HepG2 (cell line): ENCODE measurements around the gene DOK5. TPM values are rescaled to one million over a fixed set of nuclear protein-coding genes. Genes with fewer than 3 reads are reported as not detected.

Experiments
- ATAC-seq: fragments of 200-7000 bp; cut with Tn5 transposase; 3 replicates; pipeline ENCODE4 v1.9.1; 2020; ENCODE audit warnings: mild to moderate bottlenecking, moderate library complexity
- BruUV-seq: library from RNA; stranded (reverse); fragments of 400-500 nt; replicated peaks from 2 replicates; lab custom pipeline; 2021; lab: Mats Ljungman, UMichigan
- CTCF ChIA-PET: fragments of 300-600 bp; formaldehyde crosslinking; extraction: SDS; loops from one replicate; lab custom pipeline; 2021; ENCODE audit warnings: low total read pairs, inconsistent platforms, low intra/inter-chr PET ratio; lab: Yijun Ruan, JAX
- POLR2A ChIA-PET: fragments of 350-600 bp; sonication (Branson Sonifier 250); formaldehyde crosslinking; loops from one replicate; lab custom pipeline; 2020; ENCODE audit warnings: antibody characterized with exemption, inconsistent platforms; lab: Yijun Ruan, JAX
- DNase-seq: peaks from one replicate; pipeline ENCODE4 v3.0.0-alpha.2; 2015; ENCODE audit warnings: low spot score
- FAIRE-seq: peaks from 3 replicates; lab custom pipeline; 2011; peaks lifted over from hg19 to GRCh38; lab: Jason Lieb, UNC
- H2AFZ ChIP-seq: one replicate; pipeline ENCODE4 v1.6.1; 2011; ENCODE audit warnings: low read length, inconsistent platforms
- H3K27ac ChIP-seq: fragments of 300-600 bp; 3 replicates; pipeline ENCODE4 v1.8.0; 2011; ENCODE audit warnings: mixed run types, mild to moderate bottlenecking, mixed read lengths, low read length, inconsistent platforms; ENCODE audit not compliant: insufficient read depth; ENCODE audit errors: extremely low read length
- H3K27me3 ChIP-seq, 2 experiments: fragments of 200-600 bp in 1 of 2; 2 replicates in 1 of 2; 3 replicates in 1 of 2; pipeline versions ENCODE4 v1.6.0 to v1.8.0; 2011; ENCODE audit warnings: low read length in 2 of 2, mild to moderate bottlenecking in 2 of 2, moderate library complexity in 2 of 2, inconsistent platforms in 1 of 2; ENCODE audit not compliant: insufficient read depth in 2 of 2, control insufficient read depth in 1 of 2
- H3K36me3 ChIP-seq, 2 experiments: fragments of 200-600 bp in 1 of 2; replicated peaks in 1 of 2; 2 replicates in 1 of 2; 3 replicates in 1 of 2; pipeline versions ENCODE4 v1.5.1 to v1.8.0; 2011; ENCODE audit warnings: low read length in 2 of 2, inconsistent platforms in 1 of 2; ENCODE audit not compliant: insufficient read depth in 2 of 2, control insufficient read depth in 1 of 2
- H3K4me1 ChIP-seq: 2 replicates; pipeline ENCODE4 v1.5.1; 2012; ENCODE audit warnings: low read length, inconsistent platforms; ENCODE audit not compliant: insufficient read depth
- H3K4me2 ChIP-seq: 2 replicates; pipeline ENCODE4 v1.6.0; 2011; ENCODE audit warnings: low read depth, low read length, inconsistent platforms
- H3K4me3 ChIP-seq, 3 experiments: fragments of 200-600 bp in 1 of 3; sonication (generic), shearing (Covaris generic) in 1 of 3; replicated peaks in 1 of 3; 2 replicates each; pipeline ENCODE4 v1.5.1; 2011 to 2016; ENCODE audit warnings: low read length in 3 of 3, inconsistent platforms in 2 of 3, low read depth in 2 of 3, mild to moderate bottlenecking in 2 of 3, control low read depth in 1 of 3, mixed read lengths in 1 of 3; ENCODE audit not compliant: insufficient read depth in 1 of 3
- H3K79me2 ChIP-seq: one replicate; pipeline ENCODE4 v1.6.1; 2011; ENCODE audit warnings: low read length, inconsistent platforms; ENCODE audit not compliant: insufficient read depth
- H3K9ac ChIP-seq: 2 replicates; pipeline ENCODE4 v1.6.0; 2011; ENCODE audit warnings: mild to moderate bottlenecking, low read depth, low read length, inconsistent platforms; ENCODE audit not compliant: insufficient read depth
- H3K9me3 ChIP-seq: 2 replicates; pipeline ENCODE4 v1.5.1; 2012; ENCODE audit warnings: mild to moderate bottlenecking, low read length
- H4K20me1 ChIP-seq: 2 replicates; pipeline ENCODE4 v1.6.0; 2011; ENCODE audit warnings: inconsistent platforms, mild to moderate bottlenecking, low read length, moderate library complexity; ENCODE audit not compliant: insufficient read depth
- CEBPB ChIP-seq: IDR thresholded peaks from 2 replicates; pipeline ENCODE4 v1.6.1; 2011; ENCODE audit warnings: low read depth, low read length, improper control_type of control experiment, borderline replicate concordance
- NBN ChIP-seq: fragments of 450-650 bp; conservative IDR thresholded peaks from 2 replicates; pipeline ENCODE4 v1.6.1; 2017
- SALL1 ChIP-seq: sonication (generic); formaldehyde crosslinking; IDR thresholded peaks from 2 replicates; pipeline ENCODE4 v1.8.0; 2022; ENCODE audit warnings: mild to moderate bottlenecking, missing genetic modification reagents
- ZNF10 ChIP-seq: sonication (generic); formaldehyde crosslinking; IDR thresholded peaks from 2 replicates; pipeline ENCODE4 v1.4.0; 2020; ENCODE audit warnings: mild to moderate bottlenecking, low read depth, missing genetic modification reagents, borderline replicate concordance
- ZNF530 ChIP-seq: sonication (generic); formaldehyde crosslinking; IDR thresholded peaks from 2 replicates; pipeline ENCODE4 v1.5.0; 2020; ENCODE audit warnings: low read depth, mild to moderate bottlenecking, missing genetic modification reagents
- WGBS: methylation state at CpG from one replicate; pipeline ENCODE4 v1.1.6; 2017; ENCODE audit warnings: low lambda C conversion rate; 5-methylcytosine and 5-hydroxymethylcytosine counted together
- in situ Hi-C: cut with HindIII; loops from 2 replicates; pipeline ENCODE4 v1.10.0; 2017; ENCODE audit warnings: low pct_unique_long_range_greater_than_20kb; ENCODE audit not compliant: extremely low pct_ligation_motif_present
- intact Hi-C: fragments of 100-400 bp; cut with micrococcal nuclease; formaldehyde crosslinking; loops from one replicate; pipeline ENCODE4 v1.10.0; 2022; ENCODE audit not compliant: unreplicated experiment
- polyA plus RNA-seq, 8 experiments: library from polyadenylated mRNA; depleted of rRNA in 3 of 8; stranded (reverse) in 7 of 8; unstranded in 1 of 8; fragments of >200 nt; fragmentation: Illumina TruSeq in 4 of 8; extraction: Trizol in 4 of 8; gene quantifications; 2 replicates each; pipeline versions ENCODE4 v1.2.1 to v1.2.3, GENCODE V29; 2011 to 2016; ENCODE audit warnings: low read depth in 4 of 8, missing spikeins in 1 of 8, mixed read lengths in 1 of 8; ENCODE audit not compliant: insufficient read depth in 1 of 8
- total RNA-seq, 5 experiments: library from RNA; depleted of rRNA; stranded (reverse); fragments of >200 nt; fragmentation: Illumina TruSeq; extraction: Trizol; gene quantifications; 2 replicates each; pipeline ENCODE4 v1.2.3, GENCODE V29; 2016; ENCODE audit warnings: low read depth in 1 of 5
- TF ChIP-seq, protein P1 (sequence below): sonication (generic); formaldehyde crosslinking; IDR thresholded peaks from 2 replicates; pipeline ENCODE4 v1.8.1; 2023; ENCODE audit warnings: missing genetic modification reagents, inconsistent platforms, borderline replicate concordance

The DOK5 gene
- total and polyA plus RNA-seq, 2 of the 13 experiments (the other 11 are each of a cell fraction or from before 2014, with no cell fraction given): not detected

DNA sequence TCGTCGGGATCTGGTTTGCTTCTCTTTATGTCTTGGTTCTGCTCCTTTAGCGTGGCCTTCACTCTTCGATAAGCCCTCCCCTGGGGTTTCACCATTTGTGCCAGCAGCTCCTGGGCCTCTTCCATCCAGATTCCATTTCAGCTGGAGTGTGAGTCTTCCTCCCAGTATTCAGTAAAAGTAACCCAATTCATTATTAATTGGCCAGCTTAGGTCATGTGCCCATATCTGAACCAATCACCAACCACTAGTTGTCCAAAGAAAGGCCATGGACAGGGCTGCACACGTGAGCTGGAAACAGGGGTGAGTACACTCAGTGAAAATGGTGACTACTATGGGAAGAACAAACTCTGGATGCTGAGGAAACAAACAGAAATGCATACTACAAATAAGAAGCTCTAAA, 2.8 kb upstream of the DOK5 start:
- Histone ChIP-seq H3K79me2 (no peaks in the 10 kb centered on the region), H3K4me1 (no peaks in the 10 kb centered on the region), H3K27me3 (peaks cover 2 to 30% of the 10 kb centered on the region in 2 experiments; a peak in 4 of 5 replicates), H3K9me3 (no peaks in the 10 kb centered on the region), H2AFZ (no peak overlapping the region), H3K4me2 (no peak overlapping the region), H3K27ac (no peak overlapping the region), H3K36me3 (no peaks in the 10 kb centered on the region), H3K9ac (no peak overlapping the region), H3K4me3 (no peak overlapping the region), H4K20me1 (no peaks in the 10 kb centered on the region)
- ChIA-PET CTCF (no interaction called here), POLR2A (no interaction called here)
- no TSS peak for BruUV-seq
- WGBS: 16% methylated on average over 5 of the region's 5 CpGs
- in situ Hi-C loops: no loop called here
- no peak for FAIRE-seq
- no peak for ATAC-seq
- intact Hi-C loops: no loop called here
- DNase-seq: no peak
- TF ChIP-seq, protein P1, sequence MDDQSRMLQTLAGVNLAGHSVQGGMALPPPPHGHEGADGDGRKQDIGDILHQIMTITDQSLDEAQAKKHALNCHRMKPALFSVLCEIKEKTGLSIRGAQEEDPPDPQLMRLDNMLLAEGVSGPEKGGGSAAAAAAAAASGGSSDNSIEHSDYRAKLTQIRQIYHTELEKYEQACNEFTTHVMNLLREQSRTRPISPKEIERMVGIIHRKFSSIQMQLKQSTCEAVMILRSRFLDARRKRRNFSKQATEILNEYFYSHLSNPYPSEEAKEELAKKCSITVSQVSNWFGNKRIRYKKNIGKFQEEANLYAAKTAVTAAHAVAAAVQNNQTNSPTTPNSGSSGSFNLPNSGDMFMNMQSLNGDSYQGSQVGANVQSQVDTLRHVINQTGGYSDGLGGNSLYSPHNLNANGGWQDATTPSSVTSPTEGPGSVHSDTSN: no peak
- TF ChIP-seq SALL1 (CRISPR knock-in tag): no peak
- TF ChIP-seq NBN: no peak
- no peak for TF ChIP-seq ZNF10 (CRISPR knock-in tag)
- TF ChIP-seq, all 625 proteins: peak for 0

DNA sequence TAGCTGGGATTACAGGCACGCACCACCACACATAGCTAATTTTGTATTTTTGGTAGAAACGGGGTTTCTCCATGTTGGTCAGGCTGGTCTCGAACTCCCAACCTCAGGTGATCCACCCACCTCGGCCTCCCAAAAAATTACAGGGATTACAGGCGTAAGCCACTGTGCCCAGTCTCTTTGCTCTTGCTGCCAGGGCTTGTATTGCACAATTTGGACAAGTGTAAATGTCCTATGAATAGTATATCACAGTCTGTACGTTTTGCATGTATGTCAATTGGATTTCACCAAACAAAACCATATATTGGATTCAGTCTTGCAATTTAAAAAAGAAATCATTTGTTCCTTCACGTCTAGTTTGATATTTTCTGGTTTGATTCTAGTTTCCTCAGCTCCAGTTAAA, 2.1 kb upstream of the DOK5 start:
- DNase-seq (no peak), ATAC-seq (no peak), FAIRE-seq (no peak)
- Histone ChIP-seq H3K36me3 (no peaks in the 10 kb centered on the region), H3K27me3 (peaks cover 2 to 30% of the 10 kb centered on the region in 2 experiments; a peak in 4 of 5 replicates), H2AFZ (no peak overlapping the region), H3K9ac (no peak overlapping the region), H3K79me2 (no peaks in the 10 kb centered on the region), H3K4me3 (no peak overlapping the region), H3K9me3 (no peaks in the 10 kb centered on the region), H3K4me2 (no peak overlapping the region), H3K4me1 (no peaks in the 10 kb centered on the region), H3K27ac (no peak overlapping the region), H4K20me1 (no peaks in the 10 kb centered on the region)
- intact Hi-C loops: no loop called here
- WGBS: 9% methylated on average over 7 of the region's 7 CpGs
- ChIA-PET POLR2A (no interaction called here), CTCF (no interaction called here)
- BruUV-seq: no TSS peak
- peak; percentile 54 for TF ChIP-seq CEBPB
- no peak for TF ChIP-seq ZNF530
- in situ Hi-C loops: no loop called here
